H9 (cell line): Measurements from ENCODE around the gene ACSM2B. TPM values are rescaled to one million over a fixed set of nuclear protein-coding genes. Genes with fewer than 3 reads are reported as not detected.
"Not testable (repeated sequence)": the region's sequence is repeated elsewhere in the genome, so short reads cannot be mapped to it uniquely, and the experiment has no call there.

ENCODE experiments used
- DNase-seq: peaks from one replicate; pipeline ENCODE4 v3.0.0-alpha.2; 2017
- H2AFZ ChIP-seq: one replicate; pipeline ENCODE4 v1.6.1; 2013; ENCODE audit warnings: mild to moderate bottlenecking, low read length, control low read depth, moderate library complexity
- H2AK5ac ChIP-seq: 2 replicates; pipeline ENCODE4 v1.6.1; 2013; ENCODE audit warnings: low read length, control low read depth, mixed read lengths; ENCODE audit not compliant: insufficient read length
- H2BK120ac ChIP-seq: one replicate; pipeline ENCODE4 v1.6.1; 2013; ENCODE audit warnings: low read depth, mild to moderate bottlenecking, low read length, control low read depth, inconsistent platforms; ENCODE audit not compliant: poor library complexity, severe bottlenecking
- H2BK12ac ChIP-seq: 2 replicates; pipeline ENCODE4 v1.6.1; 2013; ENCODE audit warnings: low read length, control low read depth, mixed read lengths, low read depth; ENCODE audit not compliant: insufficient read length
- H2BK15ac ChIP-seq: 2 replicates; pipeline ENCODE4 v1.6.1; 2013; ENCODE audit warnings: low read depth, low read length, control low read depth
- H2BK20ac ChIP-seq: one replicate; pipeline ENCODE4 v1.6.1; 2013; ENCODE audit warnings: low read depth, mild to moderate bottlenecking, low read length, control low read depth, inconsistent platforms; ENCODE audit not compliant: poor library complexity, severe bottlenecking
- H2BK5ac ChIP-seq: 2 replicates; pipeline ENCODE4 v1.6.1; 2013; ENCODE audit warnings: low read length, control low read depth, mixed read lengths; ENCODE audit not compliant: insufficient read length
- H3K14ac ChIP-seq: 2 replicates; pipeline ENCODE4 v1.6.1; 2013; ENCODE audit warnings: low read length, control low read depth; ENCODE audit not compliant: insufficient read depth
- H3K18ac ChIP-seq: 2 replicates; pipeline ENCODE4 v1.6.1; 2013; ENCODE audit warnings: low read depth, mild to moderate bottlenecking, mixed read lengths, low read length, control low read depth; ENCODE audit not compliant: insufficient read length
- H3K23ac ChIP-seq: 2 replicates; pipeline ENCODE4 v1.6.1; 2013; ENCODE audit warnings: low read length, control low read depth, mixed read lengths, low read depth; ENCODE audit not compliant: insufficient read length
- H3K23me2 ChIP-seq: 2 replicates; pipeline ENCODE4 v1.6.1; 2013; ENCODE audit warnings: low read depth, mild to moderate bottlenecking, mixed read lengths, low read length, control low read depth; ENCODE audit not compliant: insufficient read length, poor library complexity, severe bottlenecking
- H3K27ac ChIP-seq: 2 replicates; pipeline ENCODE4 v1.5.1; 2013; ENCODE audit warnings: low read length, control low read depth, mixed read lengths, low read depth; ENCODE audit not compliant: insufficient read length
- H3K27me3 ChIP-seq: 2 replicates; pipeline ENCODE4 v1.6.1; 2013; ENCODE audit warnings: low read length, control low read depth, inconsistent platforms; ENCODE audit not compliant: insufficient read depth
- H3K4ac ChIP-seq: 2 replicates; pipeline ENCODE4 v1.6.1; 2013; ENCODE audit warnings: low read depth, mild to moderate bottlenecking, control low read depth, inconsistent platforms, low read length, moderate library complexity
- H3K4me1 ChIP-seq: 2 replicates; pipeline ENCODE4 v1.6.1; 2013; ENCODE audit warnings: low read length, control low read depth, inconsistent platforms; ENCODE audit not compliant: insufficient read depth
- H3K4me2 ChIP-seq: 2 replicates; pipeline ENCODE4 v1.6.1; 2013; ENCODE audit warnings: low read length, control low read depth, mixed read lengths; ENCODE audit not compliant: insufficient read length, insufficient read depth
- H3K56ac ChIP-seq: 2 replicates; pipeline ENCODE4 v1.6.1; 2013; ENCODE audit warnings: low read depth, mild to moderate bottlenecking, mixed read lengths, low read length, control low read depth; ENCODE audit not compliant: insufficient read length
- H3K79me1 ChIP-seq: 2 replicates; pipeline ENCODE4 v1.6.1; 2013; ENCODE audit warnings: low read depth, mild to moderate bottlenecking, moderate library complexity, low read length, control low read depth, inconsistent platforms; ENCODE audit not compliant: insufficient read depth, poor library complexity, severe bottlenecking
- H3K79me2 ChIP-seq: 2 replicates; pipeline ENCODE4 v1.6.1; 2013; ENCODE audit warnings: low read length, control low read depth, inconsistent platforms; ENCODE audit not compliant: insufficient read depth
- H3K9ac ChIP-seq: 2 replicates; pipeline ENCODE4 v1.6.1; 2013; ENCODE audit warnings: low read length, control low read depth, mixed read lengths; ENCODE audit not compliant: insufficient read length; ENCODE audit errors: extremely low read depth
- H3K9me3 ChIP-seq: one replicate; pipeline ENCODE4 v1.6.1; 2013; ENCODE audit warnings: low read depth, low read length, inconsistent platforms; ENCODE audit not compliant: control insufficient read depth
- H3T11ph ChIP-seq: one replicate; pipeline ENCODE4 v1.6.1; 2013; ENCODE audit warnings: mild to moderate bottlenecking, low read length, control low read depth, inconsistent platforms
- H4K20me1 ChIP-seq: one replicate; pipeline ENCODE4 v1.6.1; 2013; ENCODE audit not compliant: control insufficient read depth, insufficient read length, insufficient read depth
- H4K5ac ChIP-seq: 2 replicates; pipeline ENCODE4 v1.6.1; 2013; ENCODE audit warnings: low read depth, mild to moderate bottlenecking, mixed read lengths, low read length, control low read depth; ENCODE audit not compliant: insufficient read length
- H4K8ac ChIP-seq: replicated peaks from 2 replicates; pipeline ENCODE4 v1.6.1; 2013; ENCODE audit warnings: low read length, control low read depth, mixed read lengths, low read depth; ENCODE audit not compliant: insufficient read length
- H4K91ac ChIP-seq: 2 replicates; pipeline ENCODE4 v1.6.1; 2013; ENCODE audit warnings: low read depth, mild to moderate bottlenecking, moderate library complexity, mixed read lengths, low read length, control low read depth; ENCODE audit not compliant: insufficient read length
- H3K27ac Mint-ChIP-seq, 3 experiments: 2 replicates in 2 of 3; 3 replicates in 1 of 3; pipeline ENCODE4 v1.8.0; 2020 to 2021; ENCODE audit warnings: mixed read lengths in 3 of 3, mild to moderate bottlenecking in 1 of 3, moderate library complexity in 1 of 3
- H3K27me3 Mint-ChIP-seq: 2 replicates; pipeline ENCODE4 v1.8.0; 2021; ENCODE audit warnings: low read depth, mild to moderate bottlenecking, moderate library complexity, mixed read lengths
- H3K36me3 Mint-ChIP-seq, 3 experiments: 2 replicates in 2 of 3; 3 replicates in 1 of 3; pipeline ENCODE4 v1.8.0; 2020 to 2021; ENCODE audit warnings: low read depth in 3 of 3, mixed read lengths in 3 of 3; ENCODE audit not compliant: insufficient read depth in 1 of 3
- H3K4me1 Mint-ChIP-seq, 2 experiments: 2 replicates each; pipeline ENCODE4 v1.8.0; 2020; ENCODE audit warnings: mixed read lengths in 2 of 2
- H3K4me3 Mint-ChIP-seq, 2 experiments: 2 replicates in 1 of 2; 3 replicates in 1 of 2; pipeline ENCODE4 v1.8.0; 2020 to 2021; ENCODE audit warnings: mild to moderate bottlenecking in 2 of 2, mixed read lengths in 2 of 2, moderate library complexity in 1 of 2
- H3K9me3 Mint-ChIP-seq, 2 experiments: 2 replicates in 1 of 2; 3 replicates in 1 of 2; pipeline ENCODE4 v1.8.0; 2020; ENCODE audit warnings: mild to moderate bottlenecking in 2 of 2, mixed read lengths in 2 of 2, moderate library complexity in 1 of 2
- WGBS: extraction: QIAGEN DNeasy Blood & Tissue Kit; methylation state at CpG from one replicate; pipeline ENCODE4 v1.1.7; 2013; ENCODE audit warnings: missing lambda C conversion rate, low lambda C conversion rate, mixed read lengths; ENCODE audit not compliant: insufficient read length; ENCODE audit errors: extremely low coverage; 5-methylcytosine and 5-hydroxymethylcytosine counted together
- total RNA-seq: library from RNA; stranded (reverse); gene quantifications from 2 replicates; pipeline ENCODE4 v1.2.1, GENCODE V29; 2021

The ACSM2B gene
- total RNA-seq, 1 experiment from 2014 or later: not detected

DNA sequence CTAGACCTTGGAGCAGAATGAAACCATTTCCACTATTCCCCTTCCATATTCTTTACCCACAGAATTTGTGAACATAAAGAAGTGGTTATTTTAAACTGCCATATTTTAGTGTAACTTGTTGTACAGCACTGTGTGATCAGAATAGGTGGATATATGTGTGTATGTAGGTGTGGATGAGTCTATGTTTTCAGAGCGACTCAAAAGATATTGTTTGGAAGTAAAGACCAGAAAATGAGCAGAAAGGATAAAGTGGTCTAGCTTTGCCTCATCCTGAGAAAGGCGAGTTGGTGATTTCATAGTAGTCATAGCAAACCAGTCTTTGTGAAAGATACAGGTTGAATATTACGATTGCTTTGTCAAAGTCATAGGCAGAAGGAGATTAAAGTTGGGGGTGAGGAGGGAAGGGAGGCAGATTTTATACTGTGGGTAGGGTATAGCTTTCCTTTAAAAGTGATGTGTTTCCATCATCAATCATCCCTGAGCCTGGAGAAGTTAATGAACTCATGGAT lies 43.8 kb downstream of the ACSM2B start:
- H2BK15ac ChIP-seq, H4K20me1 ChIP-seq, H3K27me3 Mint-ChIP-seq, H3K23me2 ChIP-seq, H2BK20ac ChIP-seq, H2AK5ac ChIP-seq, H3K79me2 ChIP-seq, H4K5ac ChIP-seq, H3K36me3 Mint-ChIP-seq, H2BK5ac ChIP-seq, H3K14ac ChIP-seq, H3K4me1 ChIP-seq, H4K8ac ChIP-seq, H3K4me3 Mint-ChIP-seq, H3K27ac ChIP-seq, H3K9me3 ChIP-seq, H3K27ac Mint-ChIP-seq, H3K4ac ChIP-seq, H3K4me1 Mint-ChIP-seq, H4K91ac ChIP-seq, H3K4me2 ChIP-seq, H3T11ph ChIP-seq, H3K23ac ChIP-seq, H2AFZ ChIP-seq, DNase-seq, H3K9ac ChIP-seq, H3K18ac ChIP-seq, H3K27me3 ChIP-seq, H2BK120ac ChIP-seq, H3K56ac ChIP-seq, H2BK12ac ChIP-seq, H3K79me1 ChIP-seq: not testable (repeated sequence)
- no CpG with 5 or more reads among the region's 3 CpGs for WGBS
- peaks cover 0 to 14% of the 10 kb centered on the region in 2 experiments; a peak in 2 of 5 replicates for H3K9me3 Mint-ChIP-seq

DNA sequence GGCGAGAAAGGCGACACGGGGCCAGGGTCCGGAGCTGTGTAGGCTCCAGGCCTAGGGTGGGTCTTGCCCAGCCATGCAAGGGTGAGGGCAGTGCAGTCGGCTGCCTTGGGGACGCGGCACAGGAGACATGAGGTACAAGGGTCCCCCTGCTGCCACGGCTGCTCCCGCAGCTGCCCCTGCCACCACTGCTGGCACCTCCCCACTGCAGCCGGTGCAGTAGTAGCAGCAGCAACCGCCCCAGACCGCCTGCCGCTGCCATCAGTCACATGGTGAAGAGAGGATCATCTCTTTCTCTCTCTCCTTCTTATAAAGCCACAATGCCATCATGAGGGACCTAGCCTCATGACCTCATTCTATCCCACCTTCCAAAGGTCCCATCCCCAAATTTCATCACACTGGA lies 44.4 kb downstream of the ACSM2B start:
- H3K4me1 Mint-ChIP-seq, H3K4me3 Mint-ChIP-seq, H3K4ac ChIP-seq, H4K20me1 ChIP-seq, H3K23ac ChIP-seq, H3K27me3 ChIP-seq, H3K79me1 ChIP-seq, H2BK5ac ChIP-seq, H3T11ph ChIP-seq, H4K5ac ChIP-seq, H3K27ac ChIP-seq, H3K18ac ChIP-seq, H3K27me3 Mint-ChIP-seq, H3K56ac ChIP-seq, H3K9me3 Mint-ChIP-seq, H3K4me1 ChIP-seq, H3K23me2 ChIP-seq, H2BK15ac ChIP-seq, H3K36me3 Mint-ChIP-seq, H2BK120ac ChIP-seq, H2AFZ ChIP-seq, H3K9me3 ChIP-seq, H4K8ac ChIP-seq, H4K91ac ChIP-seq, H2AK5ac ChIP-seq, H2BK20ac ChIP-seq, H3K9ac ChIP-seq, H3K4me2 ChIP-seq, H3K14ac ChIP-seq, H2BK12ac ChIP-seq, H3K79me2 ChIP-seq, DNase-seq, H3K27ac Mint-ChIP-seq: not testable (repeated sequence)
- WGBS: no CpG with 5 or more reads among the region's 13 CpGs
